Stomach (tissue), 9 donors: ENCODE results near the gene PSMA6. TPM values are rescaled to one million over a fixed set of nuclear protein-coding genes. Genes with fewer than 3 reads are reported as not detected.

Experiments
- DNase-seq, 2 donors: peaks; one replicate each; pipeline versions ENCODE4 v3.0.0 to v3.0.0-alpha.2; 2013 to 2019
- H3K27ac ChIP-seq, 5 donors: fragments of 200-600 bp in 4 of 5; sonication (generic) in 4 of 5; one replicate each; pipeline ENCODE4 v1.5.1; 2013 to 2019; ENCODE audit warnings: mild to moderate bottlenecking in 1 of 5, moderate library complexity in 1 of 5
- H3K27me3 ChIP-seq, 3 donors: fragments of 200-600 bp; sonication (generic); one replicate each; pipeline ENCODE4 v1.5.1; 2017 to 2019; ENCODE audit warnings: mixed run types in 1 of 3
- H3K36me3 ChIP-seq, 4 donors: fragments of 200-600 bp; sonication (generic); 1 replicate in 3 of 4; 2 replicates in 1 of 4; pipeline ENCODE4 v1.5.1; 2016 to 2019
- H3K4me1 ChIP-seq, 4 donors: fragments of 200-600 bp; sonication (generic); one replicate each; pipeline ENCODE4 v1.5.1; 2016 to 2019
- H3K4me3 ChIP-seq, 4 donors: fragments of 200-600 bp; sonication (generic) in 3 of 4; one replicate each; pipeline ENCODE4 v1.5.1; 2016 to 2019; ENCODE audit warnings: mild to moderate bottlenecking in 1 of 4
- H3K9me3 ChIP-seq, 4 donors: fragments of 200-600 bp; sonication (generic); one replicate each; pipeline ENCODE4 v1.5.1; 2016 to 2019
- EP300 ChIP-seq: sonication (generic); formaldehyde crosslinking; IDR thresholded peaks from one replicate; pipeline ENCODE4 v1.6.1; 2017; ENCODE audit warnings: antibody characterized with exemption
- POLR2A ChIP-seq, 4 donors: fragments of 450-650 bp; IDR thresholded peaks; one replicate each; pipeline ENCODE4 v1.6.1; 2016; ENCODE audit warnings: antibody characterized with exemption in 4 of 4, control low read depth in 2 of 4, mild to moderate bottlenecking in 1 of 4, moderate library complexity in 1 of 4
- POLR2AphosphoS5 ChIP-seq, 3 donors: sonication (generic); formaldehyde crosslinking; IDR thresholded peaks; one replicate each; pipeline ENCODE4 v1.6.1; 2016; ENCODE audit warnings: antibody characterized with exemption in 3 of 3
- WGBS, 5 donors: extraction: QIAGEN DNeasy Blood & Tissue Kit in 3 of 5; methylation state at CpG; one replicate each; pipeline versions ENCODE4 v1.1.5 to v1.1.7; 2013 to 2018; 5-methylcytosine and 5-hydroxymethylcytosine counted together
- intact Hi-C: fragments of 100-400 bp; cut with DNase I; formaldehyde crosslinking; loops from one replicate; pipeline ENCODE4 v1.15.1; 2023; ENCODE audit warnings: low total_unique reads
- polyA plus RNA-seq, 3 donors: library from polyadenylated mRNA; stranded (reverse); fragments of 200-250 nt; gene quantifications; one replicate each; pipeline ENCODE4 v1.2.3, GENCODE V29; 2013
- total RNA-seq, 5 donors: library from RNA; depleted of rRNA; stranded (reverse); fragments of >200 nt; gene quantifications; one replicate each; pipeline versions ENCODE4 v1.1.0 to v1.2.3, GENCODE V29; 2014 to 2016
- TF ChIP-seq, protein P1 (sequence below), 7 experiments: fragments of 450-650 bp in 4 of 7; fragments of 200-600 bp in 3 of 7; sonication (generic) in 3 of 7; IDR thresholded peaks; one replicate each; pipeline ENCODE4 v1.5.1; 2016 to 2019; ENCODE audit warnings: antibody characterized with exemption in 7 of 7, control low read depth in 2 of 7, mild to moderate bottlenecking in 1 of 7
- donor health status: healthy with polysubstance abuse.
- donor health status: Bipolar disorder and iron deficiency.
- donor health status: healthy.

PSMA6 gene
- total and polyA plus RNA-seq, 8 donors = 10.7 to 202 (median 159) TPM

DNA sequence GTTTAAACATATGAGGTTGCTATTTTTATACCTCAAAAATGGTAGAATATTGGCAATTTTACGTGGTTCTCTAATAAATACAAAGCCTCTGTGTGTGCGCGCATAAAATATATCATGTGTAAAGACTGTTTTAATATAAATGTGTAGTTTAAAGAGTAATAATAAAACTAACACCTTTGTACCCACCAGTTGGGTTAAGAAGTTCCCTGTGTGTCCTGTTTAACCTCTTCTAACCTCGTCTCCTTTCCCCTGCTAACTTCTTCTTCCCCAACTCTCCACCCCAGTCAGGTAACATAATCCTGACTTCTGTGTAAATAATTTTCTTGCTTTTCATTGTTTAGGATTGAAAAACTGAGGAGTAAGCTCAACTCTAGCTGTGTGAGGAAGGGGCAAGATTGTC, 47.6 kb upstream of the PSMA6 start:
- intact Hi-C loops = no loop called here
- Histone ChIP-seq H3K36me3 (peaks cover 0 to 3% (median 0%) of the 10 kb centered on the region in 4 donors), H3K4me3 (no peak overlapping the region), H3K27ac (no peak overlapping the region), H3K27me3 (no peaks in the 10 kb centered on the region), H3K9me3 (no peaks in the 10 kb centered on the region), H3K4me1 (peaks cover 0 to 11% (median 4%) of the 10 kb centered on the region in 4 donors)
- no peak for DNase-seq
- TF ChIP-seq EP300 (no peak), POLR2AphosphoS5 (IDR thresholded peaks at IDR 0.05) (no peak), POLR2A (IDR thresholded peaks at IDR 0.05) (no peak)
- TF ChIP-seq, protein P1, sequence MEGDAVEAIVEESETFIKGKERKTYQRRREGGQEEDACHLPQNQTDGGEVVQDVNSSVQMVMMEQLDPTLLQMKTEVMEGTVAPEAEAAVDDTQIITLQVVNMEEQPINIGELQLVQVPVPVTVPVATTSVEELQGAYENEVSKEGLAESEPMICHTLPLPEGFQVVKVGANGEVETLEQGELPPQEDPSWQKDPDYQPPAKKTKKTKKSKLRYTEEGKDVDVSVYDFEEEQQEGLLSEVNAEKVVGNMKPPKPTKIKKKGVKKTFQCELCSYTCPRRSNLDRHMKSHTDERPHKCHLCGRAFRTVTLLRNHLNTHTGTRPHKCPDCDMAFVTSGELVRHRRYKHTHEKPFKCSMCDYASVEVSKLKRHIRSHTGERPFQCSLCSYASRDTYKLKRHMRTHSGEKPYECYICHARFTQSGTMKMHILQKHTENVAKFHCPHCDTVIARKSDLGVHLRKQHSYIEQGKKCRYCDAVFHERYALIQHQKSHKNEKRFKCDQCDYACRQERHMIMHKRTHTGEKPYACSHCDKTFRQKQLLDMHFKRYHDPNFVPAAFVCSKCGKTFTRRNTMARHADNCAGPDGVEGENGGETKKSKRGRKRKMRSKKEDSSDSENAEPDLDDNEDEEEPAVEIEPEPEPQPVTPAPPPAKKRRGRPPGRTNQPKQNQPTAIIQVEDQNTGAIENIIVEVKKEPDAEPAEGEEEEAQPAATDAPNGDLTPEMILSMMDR (IDR thresholded peaks at IDR 0.05) = no peak
- 83 to 96% (median 94%) methylated on average over 4 of the region's 4 CpGs for WGBS, 5 donors

DNA sequence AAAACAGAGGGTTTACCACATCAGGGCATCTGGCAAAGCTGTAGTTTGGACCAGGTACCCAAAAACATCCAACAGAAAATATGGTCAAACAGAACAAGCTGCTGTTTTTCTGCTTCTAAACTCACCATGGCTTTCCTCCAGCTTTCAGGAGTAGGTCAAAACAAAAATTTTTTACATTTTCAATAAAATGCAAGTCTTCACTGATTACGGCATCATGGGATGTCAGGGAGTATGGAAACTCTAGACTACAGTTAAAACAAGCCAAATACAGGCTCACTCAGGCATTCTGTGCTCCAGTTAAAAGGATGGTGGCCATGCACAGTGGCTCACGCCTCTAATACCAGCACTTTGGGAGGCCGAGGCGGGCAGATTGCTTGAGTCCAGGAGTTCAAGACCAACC, 47.1 kb upstream of the PSMA6 start:
- H3K4me3 ChIP-seq = no peak overlapping the region
- H3K27ac ChIP-seq = no peak overlapping the region
- TF ChIP-seq EP300 (no peak), POLR2A (IDR thresholded peaks at IDR 0.05) (no peak), POLR2AphosphoS5 (IDR thresholded peaks at IDR 0.05) (no peak)
- TF ChIP-seq, protein P1 (IDR thresholded peaks at IDR 0.05) = no peak
- H3K36me3 ChIP-seq = peaks cover 0 to 3% (median 0%) of the 10 kb centered on the region in 4 donors
- 94 to 99% (median 98%) methylated on average over 4 of the region's 4 CpGs for WGBS, 5 donors
- H3K9me3 ChIP-seq = no peaks in the 10 kb centered on the region
- H3K27me3 ChIP-seq = no peaks in the 10 kb centered on the region
- intact Hi-C loops = no loop called here
- H3K4me1 ChIP-seq = peaks cover 0 to 11% (median 4%) of the 10 kb centered on the region in 4 donors
- no peak for DNase-seq

DNA sequence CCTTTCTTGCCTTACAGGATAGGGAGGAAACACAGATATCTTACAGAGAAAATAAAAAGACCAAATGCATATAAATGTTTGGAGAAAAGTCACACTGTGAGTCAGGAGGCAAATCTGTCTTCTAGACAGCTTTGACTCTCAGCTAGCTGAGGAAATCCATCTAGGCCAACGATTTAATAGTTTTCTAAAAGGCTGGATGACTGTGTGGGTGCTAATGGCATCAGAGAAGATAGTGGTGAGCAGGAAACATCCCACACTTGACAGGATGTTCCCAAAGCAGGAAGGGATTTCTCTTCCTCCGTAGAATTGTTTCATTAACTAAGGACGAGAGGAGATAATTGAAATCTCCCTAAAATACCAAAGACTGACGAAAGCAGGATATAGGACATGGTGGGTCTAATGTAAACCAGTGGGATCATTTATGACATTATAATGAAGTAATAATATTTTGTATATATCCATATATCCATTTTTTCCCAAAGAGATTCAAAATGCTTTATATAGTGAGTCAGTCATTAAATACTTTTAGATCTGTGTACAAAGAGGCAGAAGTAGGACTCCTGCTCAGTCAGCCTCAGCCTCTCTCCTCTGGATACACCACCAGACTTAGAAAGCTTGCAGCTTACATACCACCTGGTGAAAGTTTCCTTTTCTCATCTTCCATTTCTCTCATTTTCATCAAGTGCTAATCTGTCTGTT, 44.3 kb upstream of the PSMA6 start:
- H3K4me3 ChIP-seq = no peak overlapping the region
- TF ChIP-seq POLR2A (IDR thresholded peaks at IDR 0.05) (no peak), POLR2AphosphoS5 (IDR thresholded peaks at IDR 0.05) (no peak), EP300 (no peak)
- TF ChIP-seq, protein P1 (IDR thresholded peaks at IDR 0.05) = no peak
- WGBS, 5 donors = 61 to 86% (median 70%) methylated on average over 4 of the region's 4 CpGs

DNA sequence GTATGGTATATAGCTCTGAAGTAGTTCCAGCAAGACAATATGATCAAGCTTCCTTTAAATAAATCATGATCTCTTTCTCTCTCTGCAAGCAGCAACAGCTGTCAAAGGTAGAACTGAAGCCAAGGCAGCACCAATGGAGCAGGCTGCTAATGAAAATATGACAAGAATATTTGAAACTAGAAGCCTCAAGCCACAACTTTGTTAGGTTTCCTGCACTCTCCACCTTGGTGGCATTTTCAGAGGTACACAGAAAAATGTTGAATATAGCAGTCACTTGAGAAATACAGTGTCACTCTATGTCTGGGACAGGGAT, 43.8 kb upstream of the PSMA6 start:
- no peak overlapping the region for H3K4me3 ChIP-seq
- H3K4me1 ChIP-seq = peaks cover 0 to 11% (median 4%) of the 10 kb centered on the region in 4 donors
- H3K9me3 ChIP-seq = no peaks in the 10 kb centered on the region
- H3K36me3 ChIP-seq = no peaks in the 10 kb centered on the region
- no peak overlapping the region for H3K27ac ChIP-seq
- no peak for DNase-seq
- intact Hi-C loops = no loop called here
- TF ChIP-seq EP300 = no peak
- TF ChIP-seq POLR2AphosphoS5 (IDR thresholded peaks at IDR 0.05) = no peak
- TF ChIP-seq, protein P1 (IDR thresholded peaks at IDR 0.05) = no peak
- no peak for TF ChIP-seq POLR2A (IDR thresholded peaks at IDR 0.05)
- H3K27me3 ChIP-seq = no peaks in the 10 kb centered on the region

More for the DNA sequence above, 44.3 kb upstream of the PSMA6 start:
- H3K27me3 ChIP-seq = no peaks in the 10 kb centered on the region
- DNase-seq = no peak
- peaks cover 0 to 11% (median 4%) of the 10 kb centered on the region in 4 donors for H3K4me1 ChIP-seq
- no peak overlapping the region for H3K27ac ChIP-seq
- H3K36me3 ChIP-seq = no peaks in the 10 kb centered on the region
- H3K9me3 ChIP-seq = no peaks in the 10 kb centered on the region
- intact Hi-C loops = no loop called here
